ENCODE results near the gene DHCR24. TPM values are rescaled to one million over a fixed set of nuclear protein-coding genes. Genes with fewer than 3 reads are reported as not detected.

The DHCR24 gene
- total RNA-seq, 4 donors from 2014 or later = 5.3 to 36.1 (median 13.7) TPM

DNA sequence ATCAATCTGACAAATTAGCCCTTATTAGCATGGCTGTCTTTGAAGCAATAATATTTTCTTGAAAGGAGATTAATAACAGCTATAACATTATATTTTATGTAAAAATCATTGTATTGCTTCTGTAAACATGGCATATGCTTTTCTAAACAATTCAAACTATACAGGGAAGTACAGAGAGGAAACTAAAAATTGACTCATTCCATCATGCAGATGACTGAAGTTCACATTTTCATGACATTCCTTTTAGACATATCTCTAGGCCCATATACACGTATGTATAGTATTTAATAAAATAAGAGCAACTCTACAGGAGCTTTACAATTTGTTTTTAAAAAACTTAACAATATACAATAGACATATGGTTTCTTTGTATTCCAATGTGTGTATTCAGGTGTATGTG lies 5.6 kb upstream of the DHCR24 start:
- no peaks in the 10 kb centered on the region for H3K27me3 ChIP-seq
- H3K4me3 ChIP-seq = no peak overlapping the region
- H3K4me1 ChIP-seq = no peaks in the 10 kb centered on the region
- H3K36me3 ChIP-seq = no peaks in the 10 kb centered on the region
- no peak overlapping the region for H3K27ac ChIP-seq
- H3K9me3 ChIP-seq = no peaks in the 10 kb centered on the region
- TF ChIP-seq, protein P1, sequence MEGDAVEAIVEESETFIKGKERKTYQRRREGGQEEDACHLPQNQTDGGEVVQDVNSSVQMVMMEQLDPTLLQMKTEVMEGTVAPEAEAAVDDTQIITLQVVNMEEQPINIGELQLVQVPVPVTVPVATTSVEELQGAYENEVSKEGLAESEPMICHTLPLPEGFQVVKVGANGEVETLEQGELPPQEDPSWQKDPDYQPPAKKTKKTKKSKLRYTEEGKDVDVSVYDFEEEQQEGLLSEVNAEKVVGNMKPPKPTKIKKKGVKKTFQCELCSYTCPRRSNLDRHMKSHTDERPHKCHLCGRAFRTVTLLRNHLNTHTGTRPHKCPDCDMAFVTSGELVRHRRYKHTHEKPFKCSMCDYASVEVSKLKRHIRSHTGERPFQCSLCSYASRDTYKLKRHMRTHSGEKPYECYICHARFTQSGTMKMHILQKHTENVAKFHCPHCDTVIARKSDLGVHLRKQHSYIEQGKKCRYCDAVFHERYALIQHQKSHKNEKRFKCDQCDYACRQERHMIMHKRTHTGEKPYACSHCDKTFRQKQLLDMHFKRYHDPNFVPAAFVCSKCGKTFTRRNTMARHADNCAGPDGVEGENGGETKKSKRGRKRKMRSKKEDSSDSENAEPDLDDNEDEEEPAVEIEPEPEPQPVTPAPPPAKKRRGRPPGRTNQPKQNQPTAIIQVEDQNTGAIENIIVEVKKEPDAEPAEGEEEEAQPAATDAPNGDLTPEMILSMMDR (IDR thresholded peaks at IDR 0.05) = no peak
- TF ChIP-seq POLR2A (IDR thresholded peaks at IDR 0.05) = no peak
- intact Hi-C loops (cut with DNase I; ENCODE audit: low total_unique reads) = no loop called here
- no peak for DNase-seq

DNA sequence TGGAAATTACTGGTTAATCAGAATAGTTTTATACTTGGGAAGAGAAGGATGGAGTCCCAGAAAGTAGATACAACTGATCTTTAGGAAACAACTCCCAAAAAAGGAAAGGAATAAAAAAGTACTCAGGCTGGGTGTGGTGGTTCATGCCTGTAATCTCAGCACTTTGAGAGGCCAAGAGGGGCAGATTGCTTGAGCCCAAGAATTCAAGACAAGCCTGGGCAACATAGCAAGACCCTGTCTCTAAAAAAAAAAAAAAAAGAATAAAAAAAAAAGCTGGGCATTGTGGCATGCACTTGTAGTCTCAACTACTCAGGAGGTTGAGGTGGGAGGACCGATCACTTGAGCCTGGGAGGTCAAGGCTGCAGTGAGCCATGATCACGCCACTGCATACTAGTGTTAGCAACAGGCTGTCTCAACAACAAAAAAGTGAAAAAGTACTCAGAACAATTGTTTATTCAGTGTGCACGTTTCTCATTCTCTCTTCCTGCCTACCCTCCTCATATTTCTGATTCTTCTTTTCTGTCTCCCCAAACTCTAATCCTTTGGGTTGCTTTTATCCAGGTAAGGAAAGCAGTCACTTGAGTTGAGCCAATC lies 2.2 kb upstream of the DHCR24 start:
- no peak for TF ChIP-seq POLR2A (IDR thresholded peaks at IDR 0.05)
- TF ChIP-seq, protein P1 (IDR thresholded peaks at IDR 0.05) = no peak
- Histone ChIP-seq H3K9me3 (no peaks in the 10 kb centered on the region), H3K36me3 (no peaks in the 10 kb centered on the region), H3K4me1 (no peaks in the 10 kb centered on the region), H3K27me3 (no peaks in the 10 kb centered on the region), H3K27ac (no peak overlapping the region), H3K4me3 (no peak overlapping the region)
- no peak for DNase-seq
- intact Hi-C loops (cut with DNase I; ENCODE audit: low total_unique reads) = no loop called here

DNA sequence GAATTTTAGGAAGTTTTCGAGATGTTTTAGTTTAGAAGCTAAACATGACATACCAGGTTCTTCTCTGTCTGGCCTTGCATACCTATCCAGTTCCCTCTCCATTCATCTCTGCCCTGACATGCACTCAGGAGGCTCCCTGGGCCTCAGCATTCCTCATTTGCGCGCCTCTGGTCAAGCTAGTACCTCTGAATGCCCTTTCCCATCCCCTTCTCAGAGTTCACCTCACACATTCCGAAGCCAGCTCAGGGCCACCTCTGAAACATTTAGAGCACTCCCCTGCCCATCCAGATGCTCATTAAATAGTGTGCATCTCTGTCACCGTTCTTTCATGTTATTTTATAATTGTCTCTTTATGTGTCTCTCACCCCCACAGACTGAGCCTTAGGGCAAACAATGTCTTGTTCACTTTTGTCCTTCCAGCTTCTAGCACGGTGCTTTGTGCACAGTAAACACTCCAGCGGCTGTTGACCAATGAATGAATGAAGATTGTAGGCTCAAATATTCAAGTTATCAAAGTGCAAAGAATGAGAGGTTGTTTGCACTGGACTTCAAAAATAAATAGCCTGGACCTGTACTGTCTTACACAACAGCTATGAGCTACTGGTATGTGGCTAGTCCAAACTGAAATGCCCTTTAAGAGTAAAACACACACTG lies 1.2 kb upstream of the DHCR24 start:
- intact Hi-C loops (cut with DNase I; ENCODE audit: low total_unique reads) = no loop called here
- Histone ChIP-seq H3K4me1 (no peaks in the 10 kb centered on the region), H3K36me3 (no peaks in the 10 kb centered on the region), H3K4me3 (no peak overlapping the region), H3K9me3 (no peaks in the 10 kb centered on the region), H3K27me3 (no peaks in the 10 kb centered on the region), H3K27ac (no peak overlapping the region)
- TF ChIP-seq POLR2A (IDR thresholded peaks at IDR 0.05) = no peak
- TF ChIP-seq, protein P1 (IDR thresholded peaks at IDR 0.05) = no peak
- DNase-seq = no peak

DNA sequence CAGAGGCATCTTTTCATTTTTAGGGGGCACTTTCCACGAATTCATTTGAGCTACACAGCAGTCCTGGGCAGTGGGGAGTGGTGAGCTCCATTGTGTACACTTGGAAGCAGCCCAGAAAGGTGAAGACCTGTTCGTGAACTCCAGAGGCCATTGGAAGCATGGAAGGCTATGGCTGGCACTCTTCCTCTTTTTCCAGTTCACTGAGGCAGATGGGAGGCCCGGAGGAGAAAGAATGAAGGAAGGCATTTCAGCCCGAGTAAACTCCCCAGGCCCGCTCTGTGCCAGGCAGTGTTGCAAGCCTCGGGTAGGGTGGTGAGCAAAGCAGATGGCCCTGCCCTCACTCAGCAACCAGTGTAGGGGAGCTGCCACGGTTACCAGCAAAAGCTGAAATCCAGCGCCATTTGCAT lies 673 bp upstream of the DHCR24 start:
- Histone ChIP-seq H3K4me3 (peak overlapping the region; percentile 57 to 71), H3K9me3 (no peaks in the 10 kb centered on the region), H3K27ac (no peak overlapping the region), H3K4me1 (no peaks in the 10 kb centered on the region), H3K36me3 (no peaks in the 10 kb centered on the region), H3K27me3 (no peaks in the 10 kb centered on the region)
- TF ChIP-seq POLR2A (IDR thresholded peaks at IDR 0.05) = no peak
- TF ChIP-seq, protein P1 (IDR thresholded peaks at IDR 0.05) = no peak
- intact Hi-C loops (cut with DNase I; ENCODE audit: low total_unique reads) = no loop called here
- DNase-seq = no peak

DNA sequence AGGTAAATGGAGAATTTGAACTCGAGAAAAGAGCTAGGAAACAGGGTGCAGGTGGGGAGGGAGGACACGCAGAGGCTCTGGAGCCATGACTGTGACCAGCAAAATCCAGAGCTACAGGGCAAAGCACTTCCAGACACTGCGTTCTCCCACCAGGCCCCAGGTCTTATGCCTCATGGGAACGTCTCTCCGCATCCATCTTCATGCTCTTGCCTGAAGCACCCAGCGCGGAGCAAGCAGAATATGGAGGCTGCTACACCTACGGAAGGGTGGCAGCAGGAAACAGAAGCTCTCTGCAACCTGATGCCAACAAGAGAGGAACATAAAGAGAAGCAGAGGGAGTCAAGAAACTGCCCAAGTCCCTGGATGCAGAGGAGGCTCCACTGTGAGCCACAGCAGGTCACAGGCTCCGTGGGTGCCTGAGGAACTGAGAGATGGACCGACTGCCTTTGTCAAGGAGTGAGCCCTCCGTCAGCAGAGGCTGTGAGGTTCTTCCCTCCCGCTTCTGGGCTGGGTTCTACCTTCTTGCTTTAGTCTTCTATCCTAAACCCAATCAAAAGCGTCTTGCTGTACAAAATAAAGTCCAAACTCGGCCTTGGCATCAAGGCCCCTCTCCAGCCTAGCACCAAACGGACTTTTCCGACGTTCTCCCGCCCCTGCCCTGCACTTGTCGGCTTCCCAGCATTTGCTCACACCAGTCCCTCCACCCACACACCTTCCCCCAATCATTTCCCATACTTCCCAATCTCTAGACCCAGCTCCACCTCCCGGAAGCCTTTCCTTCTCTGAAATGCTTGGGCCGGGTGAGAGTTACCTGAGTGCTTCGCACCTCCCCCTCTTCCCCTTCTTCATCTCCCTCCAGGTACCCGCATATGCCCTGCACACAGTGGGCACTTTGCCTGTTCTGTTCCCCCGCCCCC lies 930 bp downstream of the DHCR24 start:
- H3K4me3 ChIP-seq = peak overlapping the region; percentile 57 to 71
- H3K9me3 ChIP-seq = no peaks in the 10 kb centered on the region
- no peak for DNase-seq
- no peaks in the 10 kb centered on the region for H3K36me3 ChIP-seq
- H3K4me1 ChIP-seq = no peaks in the 10 kb centered on the region
- H3K27ac ChIP-seq = no peak overlapping the region
- TF ChIP-seq POLR2A (IDR thresholded peaks at IDR 0.05) = no peak
- TF ChIP-seq, protein P1 (IDR thresholded peaks at IDR 0.05) = no peak
- H3K27me3 ChIP-seq = no peaks in the 10 kb centered on the region
- intact Hi-C loops (cut with DNase I; ENCODE audit: low total_unique reads) = no loop called here
